ENCODE measurements around the gene FMNL3. TPM values are rescaled to one million over a fixed set of nuclear protein-coding genes. Genes with fewer than 3 reads are reported as not detected.

FMNL3 gene
- polyA plus RNA-seq, 1 of the 3 experiments (the other 2 are of a cell fraction): 10.2 TPM

DNA sequence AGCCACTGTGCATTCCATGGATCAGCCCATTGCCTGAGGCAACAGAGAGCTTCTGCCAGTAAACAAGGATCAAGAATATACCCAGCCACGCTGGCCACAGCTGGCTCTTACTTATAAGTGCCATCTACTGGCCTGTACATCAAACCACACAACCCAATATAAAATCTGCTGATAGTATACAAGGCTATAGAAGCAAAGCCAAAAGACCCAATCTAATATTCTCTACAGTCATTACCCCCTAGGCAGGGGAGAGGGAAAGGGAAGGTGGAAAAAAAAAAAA lies 97.4 kb downstream of the FMNL3 start:
- Histone ChIP-seq H3K4me3 (ENCODE audit: low read depth in 2 of 2, low read length in 1 of 2) (no peak overlapping the region), H3K36me3 (replicated peaks in 1 of 2; ENCODE audit: control insufficient read depth in 1 of 2, insufficient read depth in 2 of 2, low read length in 1 of 2) (no peaks in the 10 kb centered on the region), H3K79me2 (ENCODE audit: insufficient read depth) (no peaks in the 10 kb centered on the region), H2AFZ (ENCODE audit: low read depth) (no peak overlapping the region), H3F3A (replicated peaks; ENCODE audit: insufficient read depth) (no peaks in the 10 kb centered on the region), H3K9me3 (no peaks in the 10 kb centered on the region; the same call in 1 of the 2 replicates), H3K9ac (no peak overlapping the region), H3K9me2 (no peaks in the 10 kb centered on the region), H3K27me3 (ENCODE audit: insufficient read depth) (no peaks in the 10 kb centered on the region), H4K20me1 (ENCODE audit: insufficient read depth) (no peaks in the 10 kb centered on the region), H3K4me2 (no peak overlapping the region), H3K4me1 (ENCODE audit: control insufficient read depth in 1 of 2, insufficient read depth in 2 of 2, low read depth in 1 of 2, low read length in 1 of 2) (no peaks in the 10 kb centered on the region), H3K27ac (ENCODE audit: low read depth in 2 of 2, low read length in 1 of 2) (no peak overlapping the region)
- CTCF ChIA-PET: interaction anchor here (1.1 kb wide), 1 partner anchor 12 kb away, joined by 3 read pairs; no protein-coding TSS in a partner anchor
- TF ChIP-seq ELF1 (IDR thresholded peaks at IDR 0.05): no peak
- TF ChIP-seq, protein P1, sequence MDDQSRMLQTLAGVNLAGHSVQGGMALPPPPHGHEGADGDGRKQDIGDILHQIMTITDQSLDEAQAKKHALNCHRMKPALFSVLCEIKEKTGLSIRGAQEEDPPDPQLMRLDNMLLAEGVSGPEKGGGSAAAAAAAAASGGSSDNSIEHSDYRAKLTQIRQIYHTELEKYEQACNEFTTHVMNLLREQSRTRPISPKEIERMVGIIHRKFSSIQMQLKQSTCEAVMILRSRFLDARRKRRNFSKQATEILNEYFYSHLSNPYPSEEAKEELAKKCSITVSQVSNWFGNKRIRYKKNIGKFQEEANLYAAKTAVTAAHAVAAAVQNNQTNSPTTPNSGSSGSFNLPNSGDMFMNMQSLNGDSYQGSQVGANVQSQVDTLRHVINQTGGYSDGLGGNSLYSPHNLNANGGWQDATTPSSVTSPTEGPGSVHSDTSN (IDR thresholded peaks at IDR 0.05): no peak
- TF ChIP-seq FOSL2 (IDR thresholded peaks at IDR 0.05; ENCODE audit: borderline replicate concordance, low read depth): no peak
- TF ChIP-seq FOXM1 (IDR thresholded peaks at IDR 0.05; ENCODE audit: low read depth): no peak
- no peak for TF ChIP-seq TAF1 (IDR thresholded peaks at IDR 0.05; ENCODE audit: borderline replicate concordance, low read depth, low read length)
- TF ChIP-seq NFIC (IDR thresholded peaks at IDR 0.05; ENCODE audit: borderline replicate concordance): no peak
- TF ChIP-seq SIN3A (IDR thresholded peaks at IDR 0.05; ENCODE audit: borderline replicate concordance, low read depth, low read length): no peak
- no peak for TF ChIP-seq TEAD4 (IDR thresholded peaks at IDR 0.05; ENCODE audit: borderline replicate concordance, insufficient read depth)
- TF ChIP-seq GATA2 (CRISPR knock-in tag; IDR thresholded peaks at IDR 0.05): no peak
- TF ChIP-seq, protein P2, sequence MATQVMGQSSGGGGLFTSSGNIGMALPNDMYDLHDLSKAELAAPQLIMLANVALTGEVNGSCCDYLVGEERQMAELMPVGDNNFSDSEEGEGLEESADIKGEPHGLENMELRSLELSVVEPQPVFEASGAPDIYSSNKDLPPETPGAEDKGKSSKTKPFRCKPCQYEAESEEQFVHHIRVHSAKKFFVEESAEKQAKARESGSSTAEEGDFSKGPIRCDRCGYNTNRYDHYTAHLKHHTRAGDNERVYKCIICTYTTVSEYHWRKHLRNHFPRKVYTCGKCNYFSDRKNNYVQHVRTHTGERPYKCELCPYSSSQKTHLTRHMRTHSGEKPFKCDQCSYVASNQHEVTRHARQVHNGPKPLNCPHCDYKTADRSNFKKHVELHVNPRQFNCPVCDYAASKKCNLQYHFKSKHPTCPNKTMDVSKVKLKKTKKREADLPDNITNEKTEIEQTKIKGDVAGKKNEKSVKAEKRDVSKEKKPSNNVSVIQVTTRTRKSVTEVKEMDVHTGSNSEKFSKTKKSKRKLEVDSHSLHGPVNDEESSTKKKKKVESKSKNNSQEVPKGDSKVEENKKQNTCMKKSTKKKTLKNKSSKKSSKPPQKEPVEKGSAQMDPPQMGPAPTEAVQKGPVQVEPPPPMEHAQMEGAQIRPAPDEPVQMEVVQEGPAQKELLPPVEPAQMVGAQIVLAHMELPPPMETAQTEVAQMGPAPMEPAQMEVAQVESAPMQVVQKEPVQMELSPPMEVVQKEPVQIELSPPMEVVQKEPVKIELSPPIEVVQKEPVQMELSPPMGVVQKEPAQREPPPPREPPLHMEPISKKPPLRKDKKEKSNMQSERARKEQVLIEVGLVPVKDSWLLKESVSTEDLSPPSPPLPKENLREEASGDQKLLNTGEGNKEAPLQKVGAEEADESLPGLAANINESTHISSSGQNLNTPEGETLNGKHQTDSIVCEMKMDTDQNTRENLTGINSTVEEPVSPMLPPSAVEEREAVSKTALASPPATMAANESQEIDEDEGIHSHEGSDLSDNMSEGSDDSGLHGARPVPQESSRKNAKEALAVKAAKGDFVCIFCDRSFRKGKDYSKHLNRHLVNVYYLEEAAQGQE (IDR thresholded peaks at IDR 0.05; ENCODE audit: low read depth, low read length): no peak
- no peak for DNase-seq
- whole genome bisulfite sequencing (ENCODE audit: low lambda C conversion rate): 80% methylated on average over 1 of the region's 1 CpG
- POLR2A ChIA-PET: no interaction called here

DNA sequence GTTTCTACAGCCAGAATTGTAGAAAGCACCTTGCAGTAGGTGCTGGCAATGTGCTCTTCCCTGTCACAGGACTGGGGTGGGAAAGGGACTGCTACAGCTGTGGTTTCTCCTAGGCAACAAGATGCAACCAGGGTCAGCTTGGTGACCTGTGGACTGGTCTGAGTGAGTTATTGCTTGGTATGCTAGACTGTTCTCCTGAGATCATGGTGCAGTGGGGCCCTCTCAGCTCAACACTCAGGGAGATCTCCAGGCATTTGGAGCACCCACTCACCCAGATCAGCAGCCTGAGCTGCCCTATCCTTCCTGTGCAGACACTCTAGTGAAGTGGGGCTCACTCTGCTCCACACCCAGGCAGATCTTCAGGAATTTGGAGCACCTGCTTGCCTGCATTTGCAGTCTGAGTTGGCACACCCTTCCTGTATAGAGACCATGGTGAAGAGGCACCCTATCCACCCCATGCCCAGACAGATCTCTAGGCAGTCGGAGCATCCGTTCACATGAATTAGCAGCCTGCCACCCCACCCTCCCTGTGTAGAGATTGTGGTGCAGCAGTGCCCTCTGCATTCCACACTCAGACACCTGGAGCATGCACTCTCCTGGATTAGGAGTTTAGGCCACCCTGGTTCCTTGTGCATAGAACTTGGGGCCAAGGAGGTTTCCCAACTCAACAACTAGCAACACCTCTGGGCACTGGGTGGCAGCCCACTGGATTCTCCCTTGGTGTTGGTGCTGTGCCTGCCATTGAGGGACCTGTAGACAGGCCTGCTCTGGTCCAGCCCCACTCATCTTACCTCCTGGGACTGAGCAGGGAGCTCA lies 97.9 kb downstream of the FMNL3 start:
- no peak for DNase-seq
- ChIA-PET POLR2A (no interaction called here), CTCF (no interaction called here)
- Histone ChIP-seq H2AFZ (ENCODE audit: low read depth) (no peak overlapping the region), H3K9me2 (no peaks in the 10 kb centered on the region), H3K4me2 (no peak overlapping the region), H3K4me1 (ENCODE audit: control insufficient read depth in 1 of 2, insufficient read depth in 2 of 2, low read depth in 1 of 2, low read length in 1 of 2) (no peaks in the 10 kb centered on the region), H3K9ac (no peak overlapping the region), H3K9me3 (no peaks in the 10 kb centered on the region; the same call in 1 of the 2 replicates), H3F3A (replicated peaks; ENCODE audit: insufficient read depth) (no peaks in the 10 kb centered on the region), H3K4me3 (ENCODE audit: low read depth in 2 of 2, low read length in 1 of 2) (no peak overlapping the region), H3K79me2 (ENCODE audit: insufficient read depth) (no peaks in the 10 kb centered on the region), H3K36me3 (replicated peaks in 1 of 2; ENCODE audit: control insufficient read depth in 1 of 2, insufficient read depth in 2 of 2, low read length in 1 of 2) (peaks cover 0 to under 1% of the 10 kb centered on the region in 2 experiments), H3K27me3 (ENCODE audit: insufficient read depth) (no peaks in the 10 kb centered on the region), H3K27ac (ENCODE audit: low read depth in 2 of 2, low read length in 1 of 2) (no peak overlapping the region), H4K20me1 (ENCODE audit: insufficient read depth) (no peaks in the 10 kb centered on the region)
- no CpG with 5 or more reads among the region's 2 CpGs for WGBS (ENCODE audit: low lambda C conversion rate)
- TF ChIP-seq RFX5 (IDR thresholded peaks at IDR 0.05; ENCODE audit: low read length) (no peak), TEAD4 (IDR thresholded peaks at IDR 0.05; ENCODE audit: borderline replicate concordance, insufficient read depth) (no peak), YY1 (IDR thresholded peaks at IDR 0.05; ENCODE audit: low read depth) (no peak), GATA2 (CRISPR knock-in tag; IDR thresholded peaks at IDR 0.05) (no peak), EP300 (IDR thresholded peaks at IDR 0.05; ENCODE audit: borderline replicate concordance in 1 of 2, low read depth in 1 of 2, low read length in 1 of 2) (no peak), EZH2phosphoT487 (IDR thresholded peaks at IDR 0.05; ENCODE audit: borderline replicate concordance, low read depth) (no peak), MXI1 (IDR thresholded peaks at IDR 0.05; ENCODE audit: low read depth, low read length) (no peak)
- TF ChIP-seq, protein P2 (IDR thresholded peaks at IDR 0.05; ENCODE audit: low read depth, low read length): no peak
